NCI-H510A (cell line): Measurements from ENCODE around the gene TP53TG3B.
"Not testable (repeated sequence)": the region's sequence is repeated elsewhere in the genome, so short reads cannot be mapped to it uniquely, and the experiment has no call there.

Experiments
- DNase-seq: peaks from one replicate; lab custom pipeline; 2025; lab: John Stamatoyannopoulos, UW

TP53TG3B gene, protein sequence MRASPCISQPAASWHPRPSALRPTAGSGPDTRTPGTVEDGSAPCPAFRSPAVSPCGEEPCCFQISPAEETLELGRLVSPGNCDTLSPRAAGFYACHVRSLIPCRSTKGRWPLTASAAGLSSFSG

DNA sequence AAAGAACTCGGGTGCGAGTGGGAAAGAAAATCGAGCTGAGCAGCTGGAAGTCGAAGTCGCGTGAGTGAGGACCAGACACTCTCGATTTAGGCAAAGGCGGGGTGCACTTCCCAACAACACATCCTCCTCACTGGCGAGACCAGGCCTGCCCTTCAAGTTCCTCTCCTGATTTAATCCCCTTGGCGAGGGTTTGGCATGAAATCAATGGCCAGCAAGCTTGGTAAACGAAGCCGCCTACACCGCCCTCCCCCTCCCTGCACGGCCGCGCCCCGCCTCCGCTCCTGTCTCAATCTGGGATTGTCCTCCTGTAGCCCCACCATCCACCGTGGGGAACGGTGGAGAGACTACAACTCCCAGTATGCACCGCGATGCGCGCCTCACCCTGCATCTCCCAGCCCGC is at the start of gene TP53TG3B:
Gene TP53TG3B (plus strand): TSS at position 301 of the 400 bp plus-strand sequence. CDS start 68 bp downstream, at position 369.
- DNase-seq = not testable (repeated sequence)

DNA sequence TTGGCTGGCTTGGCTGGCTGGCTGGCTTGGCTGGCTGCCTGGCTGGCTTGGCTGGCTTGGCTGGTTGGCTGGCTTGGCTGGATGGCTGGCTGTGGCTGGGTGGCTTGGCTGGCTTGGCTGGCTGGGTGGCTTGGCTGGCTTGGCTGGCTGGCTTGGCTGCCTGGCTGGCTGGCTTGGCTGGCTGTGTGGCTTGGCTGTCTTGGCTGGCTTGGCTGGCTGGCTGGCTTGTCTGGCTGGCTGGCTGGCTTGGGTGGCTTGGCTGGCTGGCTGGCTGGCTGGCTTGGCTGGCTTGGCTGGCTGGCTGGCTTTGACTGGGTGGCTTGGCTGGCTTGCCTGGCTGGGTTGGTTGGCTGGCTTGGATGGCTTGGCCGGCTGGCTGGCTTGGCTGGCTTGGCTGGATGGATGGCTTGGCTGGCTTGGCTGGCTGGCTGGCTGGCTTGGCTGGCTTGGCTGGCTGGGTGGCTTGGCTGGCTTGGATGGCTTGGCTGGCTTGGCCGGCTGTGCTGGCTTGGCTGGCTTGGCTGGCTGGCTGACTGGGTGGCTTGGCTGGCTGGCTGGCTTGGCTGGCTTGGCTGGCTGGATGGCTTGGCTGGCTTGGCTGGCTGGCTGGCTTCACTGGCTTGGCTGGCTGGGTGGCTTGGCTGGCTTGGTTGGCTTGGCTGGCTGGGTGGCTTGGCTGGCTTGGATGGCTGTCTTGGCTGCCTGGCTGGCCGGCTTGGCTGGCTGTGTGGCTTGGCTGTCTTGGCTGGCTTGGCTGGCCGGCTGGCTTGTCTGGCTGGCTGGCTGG is 24.2 kb upstream of the TP53TG3B start:
- DNase-seq = not testable (repeated sequence)

DNA sequence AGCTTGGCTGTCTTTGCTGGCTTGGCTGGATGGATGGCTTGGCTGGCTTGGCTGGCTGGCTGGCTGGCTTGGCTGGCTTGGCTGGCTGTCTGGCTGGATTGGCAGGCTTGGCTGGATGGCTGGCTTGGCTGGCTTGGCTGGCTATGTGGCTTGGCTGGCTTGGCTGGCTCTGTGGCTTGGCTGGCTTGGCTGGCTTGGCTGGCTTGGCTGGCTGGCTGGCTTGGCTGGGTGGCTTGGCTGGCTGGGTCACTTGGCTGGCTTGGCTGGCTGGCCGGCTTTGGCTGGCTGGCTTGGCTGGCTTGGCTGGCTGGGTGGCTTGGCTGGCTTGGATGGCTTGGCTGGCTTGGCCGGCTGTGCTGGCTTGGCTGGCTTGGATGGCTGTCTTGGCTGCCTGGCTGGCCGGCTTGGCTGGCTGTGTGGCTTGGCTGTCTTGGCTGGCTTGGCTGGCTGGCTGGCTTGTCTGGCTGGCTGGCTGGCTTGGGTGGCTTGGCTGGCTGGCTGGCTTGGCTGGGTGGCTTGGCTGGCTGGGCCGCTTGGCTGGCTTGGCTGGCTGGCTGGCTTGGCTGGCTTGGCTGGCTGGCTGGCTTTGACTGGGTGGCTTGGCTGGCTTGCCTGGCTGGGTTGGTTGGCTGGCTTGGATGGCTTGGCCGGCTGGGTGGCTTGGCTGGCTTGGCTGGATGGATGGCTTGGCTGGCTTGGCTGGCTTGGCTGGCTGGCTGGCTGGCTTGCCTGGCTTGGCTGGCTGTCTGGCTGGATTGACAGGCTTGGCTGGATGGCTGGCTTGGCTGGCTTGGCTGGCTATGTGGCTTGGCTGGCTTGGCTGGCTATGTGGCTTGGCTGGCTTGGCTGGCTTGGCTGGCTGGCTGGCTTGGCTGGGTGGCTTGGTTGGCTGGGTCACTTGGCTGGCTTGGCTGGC is 22.8 kb upstream of the TP53TG3B start:
- DNase-seq = not testable (repeated sequence)

DNA sequence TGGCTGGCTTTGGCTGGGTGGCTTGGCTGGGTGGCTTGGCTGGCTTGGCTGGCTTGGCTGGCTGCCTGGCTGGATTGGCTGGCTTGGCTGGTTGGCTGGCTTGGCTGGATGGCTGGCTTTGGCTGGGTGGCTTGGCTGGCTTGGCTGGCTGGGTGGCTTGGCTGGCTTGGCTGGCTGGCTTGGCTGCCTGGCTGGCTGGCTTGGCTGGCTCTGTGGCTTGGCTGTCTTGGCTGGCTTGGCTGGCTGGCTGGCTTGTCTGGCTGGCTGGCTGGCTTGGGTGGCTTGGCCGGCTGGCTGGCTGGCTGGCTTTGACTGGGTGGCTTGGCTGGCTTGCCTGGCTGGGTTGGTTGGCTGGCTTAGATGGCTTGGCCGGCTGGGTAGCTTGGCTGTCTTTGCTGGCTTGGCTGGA is 22.1 kb upstream of the TP53TG3B start:
- DNase-seq = not testable (repeated sequence)

DNA sequence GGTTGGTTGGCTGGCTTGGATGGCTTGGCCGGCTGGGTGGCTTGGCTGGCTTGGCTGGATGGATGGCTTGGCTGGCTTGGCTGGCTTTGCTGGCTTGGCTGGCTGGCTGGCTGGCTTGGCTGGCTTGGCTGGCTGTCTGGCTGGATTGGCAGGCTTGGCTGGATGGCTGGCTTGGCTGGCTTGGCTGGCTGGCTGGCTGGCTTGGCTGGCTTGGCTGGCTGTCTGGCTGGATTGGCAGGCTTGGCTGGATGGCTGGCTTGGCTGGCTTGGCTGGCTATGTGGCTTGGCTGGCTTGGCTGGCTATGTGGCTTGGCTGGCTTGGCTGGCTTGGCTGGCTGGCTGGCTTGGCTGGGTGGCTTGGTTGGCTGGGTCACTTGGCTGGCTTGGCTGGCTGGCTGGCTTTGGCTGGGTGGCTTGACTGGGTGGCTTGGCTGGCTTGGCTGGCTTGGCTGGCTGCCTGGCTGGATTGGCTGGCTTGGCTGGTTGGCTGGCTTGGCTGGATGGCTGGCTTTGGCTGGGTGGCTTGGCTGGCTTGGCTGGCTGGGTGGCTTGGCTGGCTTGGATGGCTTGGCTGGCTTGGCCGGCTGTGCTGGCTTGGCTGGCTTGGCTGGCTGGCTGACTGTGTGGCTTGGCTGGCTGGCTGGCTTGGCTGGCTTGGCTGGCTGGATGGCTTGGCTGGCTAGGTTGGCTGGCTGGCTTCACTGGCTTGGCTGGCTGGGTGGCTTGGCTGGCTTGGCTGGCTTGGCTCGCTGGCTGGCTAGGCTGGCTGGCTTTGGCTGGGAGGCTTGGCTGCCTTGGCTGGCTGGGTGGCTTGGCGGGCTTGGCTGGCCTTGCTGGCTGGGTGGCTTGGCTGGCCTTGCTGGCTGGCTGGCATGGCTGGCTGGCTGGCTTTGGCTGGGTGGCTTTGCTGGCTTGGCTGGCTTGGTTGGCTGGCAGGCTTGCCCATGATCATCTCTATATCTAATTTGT is 21.3 kb upstream of the TP53TG3B start:
- not testable (repeated sequence) for DNase-seq
